ENCODE measurements around the gene OR10C1. TPM values are rescaled to one million over a fixed set of nuclear protein-coding genes. Genes with fewer than 3 reads are reported as not detected.
"Not testable (repeated sequence)": the region's sequence is repeated elsewhere in the genome, so short reads cannot be mapped to it uniquely, and the experiment has no call there.

Gene OR10C1
- total and polyA plus RNA-seq, 8 donors: not detected

GRCh38 chr6:29442719-29443118 lies 3.6 kb downstream of the OR10C1 start:
- DNase-seq: no peak
- no peak for FAIRE-seq
- Histone ChIP-seq H3K4me1 (no peaks in the 10 kb centered on the region), H3K4me3 (no peak overlapping the region), H3K27ac (no peak overlapping the region), H3K9me3 (no peaks in the 10 kb centered on the region), H3K27me3 (peaks cover 0 to 6% (median 0%) of the 10 kb centered on the region in 4 donors), H3K36me3 (no peaks in the 10 kb centered on the region)
- intact Hi-C loops (cut with DNase I): no loop called here
- no peak for TF ChIP-seq CTCF (IDR thresholded peaks at IDR 0.05)
- ATAC-seq: no peak
- 81 to 93% methylated on average over 1 of the region's 1 CpG for WGBS, 2 donors

GRCh38 chr6:29444031-29444430 lies 4.9 kb downstream of the OR10C1 start:
- WGBS, 2 donors: 73 to 82% methylated on average over 1 of the region's 1 CpG

GRCh38 chr6:29447670-29448069 lies 8.6 kb downstream of the OR10C1 start:
- FAIRE-seq (no peak), DNase-seq (no peak), ATAC-seq (no peak)
- H3K27ac ChIP-seq: no peak overlapping the region
- H3K4me3 ChIP-seq: no peak overlapping the region
- no peaks in the 10 kb centered on the region for H3K36me3 ChIP-seq
- intact Hi-C loops (cut with DNase I): no loop called here
- no peaks in the 10 kb centered on the region for H3K9me3 ChIP-seq
- no peaks in the 10 kb centered on the region for H3K4me1 ChIP-seq
- 88 to 90% methylated on average over 1 of the region's 1 CpG for WGBS, 2 donors
- no peak for TF ChIP-seq CTCF (IDR thresholded peaks at IDR 0.05)
- H3K27me3 ChIP-seq: no peaks in the 10 kb centered on the region

More at GRCh38 chr6:29444031-29444430, 4.9 kb downstream of the OR10C1 start:
- FAIRE-seq; H3K36me3 ChIP-seq; DNase-seq; H3K4me3 ChIP-seq; H3K9me3 ChIP-seq; H3K27me3 ChIP-seq; intact Hi-C loops (cut with DNase I); ATAC-seq; H3K4me1 ChIP-seq; H3K27ac ChIP-seq: not testable (repeated sequence)

GRCh38 chr6:29451471-29452193 lies 12.5 kb downstream of the OR10C1 start:
- no peak overlapping the region for H3K27ac ChIP-seq
- 66 to 76% methylated on average over 3 of the region's 3 CpGs for WGBS, 2 donors
- FAIRE-seq (no peak), ATAC-seq (no peak), DNase-seq (no peak)
- no peak for TF ChIP-seq CTCF (IDR thresholded peaks at IDR 0.05)
- no peaks in the 10 kb centered on the region for H3K27me3 ChIP-seq
- intact Hi-C loops (cut with DNase I): no loop called here
- no peaks in the 10 kb centered on the region for H3K36me3 ChIP-seq
- no peaks in the 10 kb centered on the region for H3K9me3 ChIP-seq
- no peaks in the 10 kb centered on the region for H3K4me1 ChIP-seq
- no peak overlapping the region for H3K4me3 ChIP-seq

GRCh38 chr6:29456971-29457370 lies 17.9 kb downstream of the OR10C1 start, which contains the start of the genes OR11A1 and OR2H1:
TSS of gene OR11A1 (minus strand) at chr6:29457071. CDS start at chr6:29427641, 29,430 bp downstream.
TSS of gene OR2H1 (plus strand) at chr6:29457155. CDS start at chr6:29461770, 4,615 bp downstream.
- no peak for TF ChIP-seq CTCF (IDR thresholded peaks at IDR 0.05)
- no peak for DNase-seq
- Histone ChIP-seq H3K36me3 (no peaks in the 10 kb centered on the region), H3K4me1 (peaks cover 0 to 4% (median 4%) of the 10 kb centered on the region in 3 donors), H3K4me3 (no peak within 1 kb of the TSS), H3K27ac (no peak within 1 kb of the TSS), H3K27me3 (no peaks in the 10 kb centered on the region), H3K9me3 (no peaks in the 10 kb centered on the region)
- intact Hi-C loops (cut with DNase I): no loop called here
- FAIRE-seq: no peak
- 41% methylated on average over 2 of the region's 2 CpGs for WGBS, 2 donors
- ATAC-seq: no peak
